LNCAP (cell line): ENCODE measurements around the gene CRELD1.

Source experiments
- TF ChIP-seq, protein P1 (sequence below): fragments of 450-650 bp; IDR thresholded peaks from 2 replicates; pipeline ENCODE4 v1.5.1; 2017; ENCODE audit warnings: mild to moderate bottlenecking

CRELD1 gene

DNA sequence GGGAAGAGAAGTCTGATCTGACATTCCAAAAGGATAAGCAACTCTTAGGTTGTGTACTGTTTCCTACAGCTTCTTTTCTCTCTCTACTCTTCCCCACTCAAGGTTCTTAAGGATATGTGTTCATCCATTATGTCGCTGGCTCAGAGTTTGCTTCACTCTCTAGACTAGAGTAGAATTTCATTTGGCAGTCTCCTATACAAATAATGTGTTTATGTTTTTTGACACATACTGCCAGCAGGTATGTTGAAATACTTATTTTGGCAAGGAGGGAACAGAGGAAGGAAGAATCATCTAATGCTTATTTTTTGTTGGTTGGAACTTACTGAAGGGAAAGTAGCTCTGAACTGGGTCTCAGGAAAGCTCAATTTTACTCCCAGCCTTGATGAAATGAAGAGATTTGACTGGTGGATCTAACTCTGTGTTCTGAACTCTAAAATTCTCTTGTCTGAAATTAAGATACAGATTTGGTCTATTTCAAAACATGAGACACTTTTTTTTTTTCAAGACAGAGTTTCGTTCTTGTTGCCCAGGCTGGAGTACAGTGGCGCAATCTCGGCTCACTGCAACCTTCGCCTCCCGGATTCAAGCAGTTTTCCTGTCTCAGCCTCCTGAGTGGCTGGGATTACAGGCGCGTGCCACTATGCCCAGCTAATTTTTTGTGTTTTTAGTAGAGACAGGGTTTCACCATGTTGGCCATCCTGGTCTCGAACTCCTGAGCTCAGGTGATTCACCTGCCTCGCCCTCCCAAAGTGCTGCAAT is 60.6 kb downstream of the CRELD1 start:
- TF ChIP-seq, protein P1, sequence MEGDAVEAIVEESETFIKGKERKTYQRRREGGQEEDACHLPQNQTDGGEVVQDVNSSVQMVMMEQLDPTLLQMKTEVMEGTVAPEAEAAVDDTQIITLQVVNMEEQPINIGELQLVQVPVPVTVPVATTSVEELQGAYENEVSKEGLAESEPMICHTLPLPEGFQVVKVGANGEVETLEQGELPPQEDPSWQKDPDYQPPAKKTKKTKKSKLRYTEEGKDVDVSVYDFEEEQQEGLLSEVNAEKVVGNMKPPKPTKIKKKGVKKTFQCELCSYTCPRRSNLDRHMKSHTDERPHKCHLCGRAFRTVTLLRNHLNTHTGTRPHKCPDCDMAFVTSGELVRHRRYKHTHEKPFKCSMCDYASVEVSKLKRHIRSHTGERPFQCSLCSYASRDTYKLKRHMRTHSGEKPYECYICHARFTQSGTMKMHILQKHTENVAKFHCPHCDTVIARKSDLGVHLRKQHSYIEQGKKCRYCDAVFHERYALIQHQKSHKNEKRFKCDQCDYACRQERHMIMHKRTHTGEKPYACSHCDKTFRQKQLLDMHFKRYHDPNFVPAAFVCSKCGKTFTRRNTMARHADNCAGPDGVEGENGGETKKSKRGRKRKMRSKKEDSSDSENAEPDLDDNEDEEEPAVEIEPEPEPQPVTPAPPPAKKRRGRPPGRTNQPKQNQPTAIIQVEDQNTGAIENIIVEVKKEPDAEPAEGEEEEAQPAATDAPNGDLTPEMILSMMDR, result no peak
